ENCODE results near the gene ZDHHC24.
"Not testable (repeated sequence)": the region's sequence is repeated elsewhere in the genome, so short reads cannot be mapped to it uniquely, and the experiment has no call there.

Gene ZDHHC24

DNA sequence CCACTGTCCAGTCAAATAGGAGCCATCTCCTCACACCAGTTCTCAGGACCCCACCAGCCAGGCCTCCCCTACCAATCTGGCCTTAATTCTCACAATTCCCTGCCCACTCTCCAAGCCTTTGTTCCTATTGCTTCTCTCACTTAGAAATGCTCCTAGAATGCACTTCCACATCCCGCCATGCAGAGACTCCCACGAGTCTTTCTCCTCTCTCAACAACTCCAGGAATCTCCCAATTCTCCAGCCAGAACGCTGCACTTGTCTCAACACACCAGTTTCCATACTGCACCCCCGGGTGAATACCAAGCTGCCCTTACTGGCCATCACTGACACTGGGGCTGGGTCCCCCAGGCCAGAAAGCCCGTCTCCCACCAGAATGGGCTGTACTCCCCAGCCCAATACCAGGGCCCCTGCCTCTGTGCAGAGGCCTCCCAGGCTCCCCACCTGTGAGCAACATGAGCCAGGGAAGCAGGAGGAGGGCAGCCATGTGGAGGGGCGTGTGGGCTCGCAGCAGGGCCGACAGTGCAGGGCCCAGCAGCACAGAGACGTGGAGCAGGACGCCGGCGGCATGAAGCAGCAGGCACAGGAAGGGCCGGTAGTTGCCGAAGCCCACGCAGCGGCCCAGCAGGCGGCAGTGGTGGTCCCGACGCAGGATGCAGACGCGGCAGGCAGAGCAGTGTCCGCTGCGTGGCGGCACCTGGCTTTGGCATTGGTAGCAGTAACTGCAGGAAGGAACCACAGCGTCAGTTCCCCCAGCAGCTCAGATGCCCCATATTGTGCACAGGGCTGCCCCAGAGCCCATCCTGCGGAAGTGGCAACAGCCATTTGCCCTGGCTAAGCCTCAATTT is 2.4 kb downstream of the ZDHHC24 start:
- peak; percentile 66 for DNase-seq

GRCh38 chr11:66542362-66542761 is 3.5 kb downstream of the ZDHHC24 start:
- DNase-seq = no peak

- DNase-seq = no peak
Measured at GRCh38 chr11:66541892-66542291, 4.0 kb downstream of the ZDHHC24 start.

GRCh38 chr11:66540598-66540997 is 5.2 kb downstream of the ZDHHC24 start:
- DNase-seq = not testable (repeated sequence)

- no peak for DNase-seq
Measured at GRCh38 chr11:66539870-66540213, 6.0 kb downstream of the ZDHHC24 start.

DNA sequence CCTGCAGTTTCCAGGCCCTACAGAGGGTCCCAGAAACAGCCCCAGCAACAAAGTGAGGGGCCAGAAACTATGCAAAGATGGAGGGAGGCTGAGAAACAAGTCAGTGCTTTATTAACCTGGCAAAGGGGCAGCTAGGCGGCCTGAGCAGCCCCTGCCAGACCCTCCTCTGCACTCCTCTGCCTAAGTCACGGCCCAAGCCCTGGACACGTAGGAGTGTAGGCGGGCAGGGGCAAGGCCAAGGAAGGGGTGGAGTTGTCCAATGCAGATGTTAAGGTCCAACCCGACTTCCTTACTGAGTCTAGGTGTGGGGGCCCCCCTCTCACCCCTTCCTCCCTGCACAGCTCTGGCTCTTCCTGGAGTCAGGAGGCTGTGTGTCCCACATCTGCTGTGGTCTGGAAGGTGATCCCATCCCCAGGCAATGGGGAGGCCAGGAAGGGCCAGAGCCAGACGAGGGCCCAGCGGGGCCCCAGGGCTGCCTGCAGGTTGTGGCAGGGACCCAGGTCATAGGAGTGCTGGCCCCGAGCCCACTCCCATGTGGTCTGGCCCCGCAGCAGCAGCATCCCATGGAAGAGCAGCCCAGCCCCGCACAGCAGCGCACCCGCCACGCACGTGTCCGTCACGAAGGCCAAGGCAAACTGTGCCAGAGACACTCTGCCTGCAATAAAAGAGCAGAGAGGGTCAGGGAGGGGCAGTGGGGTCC is 6.5 kb downstream of the ZDHHC24 start:
- DNase-seq = no peak

- DNase-seq = no peak
Measured at GRCh38 chr11:66532784-66533183, 13.1 kb downstream of the ZDHHC24 start.

GRCh38 chr11:66531841-66532240 is 14.0 kb downstream of the ZDHHC24 start:
- no peak for DNase-seq

DNA sequence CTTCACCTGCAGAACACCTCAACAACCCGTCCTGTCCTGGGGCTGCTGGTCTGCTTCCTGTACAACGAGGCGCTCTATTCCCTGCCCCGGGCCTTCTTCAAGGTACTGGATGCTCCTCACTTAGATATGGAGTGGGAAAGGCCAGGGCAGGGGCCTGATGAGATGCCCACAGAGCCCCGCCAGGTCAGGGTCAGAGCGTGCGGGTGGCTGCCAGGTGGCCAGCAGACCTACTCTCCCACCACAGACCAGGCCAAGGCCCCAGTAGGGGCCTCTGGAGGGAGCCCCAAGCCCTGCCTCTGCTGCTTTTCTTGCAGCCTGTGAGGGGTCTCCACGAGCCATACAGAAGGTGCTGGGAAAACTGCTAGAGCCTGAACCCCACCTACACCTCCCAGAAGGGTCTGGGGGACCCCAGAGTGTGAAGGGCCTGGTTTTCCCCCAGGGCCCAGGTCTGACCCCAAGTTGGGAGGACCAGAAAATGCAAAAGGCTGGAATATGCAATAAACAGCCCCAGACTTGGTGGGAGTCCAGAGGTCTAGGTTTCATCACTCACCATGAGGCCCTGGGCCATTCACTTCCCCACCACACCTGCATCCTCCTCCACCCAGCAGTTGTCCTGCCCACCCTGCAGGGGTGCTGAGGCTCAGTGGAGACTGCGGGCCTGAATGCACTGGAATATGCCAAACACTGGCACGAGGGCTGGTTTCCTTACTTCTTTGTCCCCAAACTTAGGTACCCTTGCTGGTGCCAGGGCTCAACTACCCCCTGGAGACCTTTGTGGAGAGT is 14.7 kb downstream of the ZDHHC24 start:
- DNase-seq = no peak

GRCh38 chr11:66529655-66530054 is 16.2 kb downstream of the ZDHHC24 start:
- no peak for DNase-seq

GRCh38 chr11:66529069-66529468 is 16.8 kb downstream of the ZDHHC24 start:
- DNase-seq = no peak

DNA sequence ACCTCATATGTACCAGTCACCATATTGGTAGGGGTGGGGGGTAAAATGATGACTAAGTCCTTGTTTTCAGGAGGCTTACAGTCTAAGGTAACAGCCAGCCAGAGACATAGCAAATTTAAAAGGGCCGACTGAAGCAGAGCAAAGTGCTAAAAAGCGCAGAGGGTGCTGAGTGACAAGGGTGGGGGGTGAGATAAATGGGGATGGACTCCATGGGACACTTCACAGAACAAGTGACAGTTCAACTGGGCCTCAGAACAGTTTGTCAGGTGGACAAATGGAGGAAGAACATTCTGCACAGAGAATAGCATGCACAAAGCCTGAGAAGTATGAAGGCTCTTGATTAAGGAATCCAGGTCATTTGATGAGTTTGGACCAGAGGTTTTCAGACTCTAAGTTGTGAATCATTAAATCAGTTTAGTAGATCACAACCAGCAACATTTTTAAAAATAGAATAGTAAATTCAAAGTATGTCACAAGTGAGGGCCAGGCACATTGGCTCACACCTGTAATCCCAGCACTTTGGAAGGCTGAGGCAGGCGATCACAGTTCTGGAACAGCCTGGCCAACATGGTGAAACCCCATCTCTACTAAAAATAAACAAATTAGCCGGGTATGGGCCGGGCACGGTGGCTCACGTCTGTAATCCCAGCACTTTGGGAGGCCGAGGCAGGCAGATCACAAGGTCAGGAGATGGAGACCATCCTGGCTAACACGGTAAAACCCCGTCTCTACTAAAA is 21.4 kb downstream of the ZDHHC24 start:
- no peak for DNase-seq

- no peak for DNase-seq
Measured at GRCh38 chr11:66523611-66524010, 22.2 kb downstream of the ZDHHC24 start.

- DNase-seq = no peak
Measured at GRCh38 chr11:66510990-66511339, 34.9 kb downstream of the ZDHHC24 start.

DNA sequence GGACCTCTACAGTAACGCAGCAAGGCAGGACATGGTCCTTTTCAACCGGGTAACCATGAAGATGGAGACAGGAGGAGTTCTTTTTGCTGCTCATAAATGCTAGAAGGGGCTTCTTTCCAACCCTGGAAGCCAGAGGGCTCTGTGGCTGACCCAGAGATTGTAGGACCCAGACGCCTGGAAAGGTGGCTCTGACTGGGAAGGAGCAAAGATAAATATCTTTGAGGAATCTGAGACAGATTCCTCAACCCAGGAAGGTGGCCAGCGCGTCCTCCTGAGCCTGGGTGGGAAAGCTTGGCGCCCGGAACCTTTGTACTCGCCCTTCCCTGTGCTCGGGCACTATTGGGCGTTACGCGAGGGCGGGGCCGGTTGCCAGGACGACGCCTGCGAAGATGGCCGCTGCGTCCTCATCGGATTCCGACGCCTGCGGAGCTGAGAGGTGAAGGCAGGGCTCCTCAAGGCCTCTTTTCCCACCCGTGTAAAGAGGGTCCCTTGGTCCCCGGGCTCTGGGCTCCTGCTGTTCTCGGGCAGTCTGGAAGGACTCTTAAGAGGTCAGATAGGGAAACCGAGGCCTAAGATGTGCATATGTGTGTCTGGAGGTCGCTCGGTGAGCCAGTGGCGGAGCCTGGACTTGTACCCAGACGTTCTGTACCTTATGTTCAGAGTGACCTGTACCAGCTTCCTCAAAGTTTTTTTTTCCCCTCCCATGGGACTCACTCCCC is 35.4 kb downstream of the ZDHHC24 start, which contains the start of gene BBS1:
BBS1 (plus strand) TSS at position 365 of the 719 bp plus-strand sequence; CDS start at position 390, 25 bp downstream.
- DNase-seq = peak; percentile 90

DNA sequence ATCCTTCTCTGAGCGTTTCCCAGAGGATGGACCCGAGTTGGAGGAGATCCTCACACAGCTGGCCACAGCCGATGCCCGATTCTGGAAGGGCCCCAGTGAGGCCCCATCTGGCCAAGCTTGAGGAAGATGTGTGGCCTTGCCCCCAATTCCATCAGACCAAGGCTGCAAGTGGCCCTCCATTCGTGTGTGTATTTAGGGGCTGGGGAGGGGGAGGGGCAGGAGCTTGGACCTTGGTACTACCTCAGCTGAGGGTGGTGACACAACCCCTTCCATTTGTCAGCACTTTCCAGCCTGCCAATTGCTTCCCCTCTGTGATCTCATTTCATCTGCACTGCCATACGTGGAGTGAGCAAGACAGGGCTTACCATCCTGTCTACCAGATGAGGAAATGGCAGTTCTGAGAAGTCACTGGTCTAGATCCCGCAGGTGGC is 36.7 kb downstream of the ZDHHC24 start:
- peak; percentile 7 for DNase-seq

DNA sequence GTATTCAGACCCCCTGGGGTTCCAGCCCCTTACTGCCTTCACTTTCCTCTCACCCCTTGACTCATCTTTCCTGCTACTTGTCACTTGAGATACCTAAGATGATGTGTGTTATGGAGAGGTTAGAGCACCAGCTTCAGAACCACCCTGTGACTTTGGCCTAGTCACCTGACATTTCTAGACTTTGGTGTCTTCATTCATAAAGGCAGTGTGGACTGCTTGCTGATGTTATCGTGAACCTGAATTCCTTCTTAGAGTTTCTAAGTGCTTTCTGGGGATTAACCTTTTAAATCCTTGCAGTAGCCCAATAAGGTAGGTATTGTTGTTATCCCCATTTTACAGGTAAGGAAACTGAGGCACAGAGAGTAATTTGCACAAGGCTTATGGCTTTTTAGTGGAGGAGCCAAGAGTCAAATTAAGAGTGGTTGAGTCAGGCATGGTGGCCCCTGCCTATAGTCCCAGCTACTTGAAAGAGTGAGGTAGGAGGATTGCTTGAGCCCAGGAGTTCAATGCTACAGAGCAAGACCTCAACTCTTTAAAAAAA is 40.5 kb downstream of the ZDHHC24 start:
- DNase-seq = no peak

GRCh38 chr11:66498506-66498905 is 47.3 kb downstream of the ZDHHC24 start:
- no peak for DNase-seq

DNA sequence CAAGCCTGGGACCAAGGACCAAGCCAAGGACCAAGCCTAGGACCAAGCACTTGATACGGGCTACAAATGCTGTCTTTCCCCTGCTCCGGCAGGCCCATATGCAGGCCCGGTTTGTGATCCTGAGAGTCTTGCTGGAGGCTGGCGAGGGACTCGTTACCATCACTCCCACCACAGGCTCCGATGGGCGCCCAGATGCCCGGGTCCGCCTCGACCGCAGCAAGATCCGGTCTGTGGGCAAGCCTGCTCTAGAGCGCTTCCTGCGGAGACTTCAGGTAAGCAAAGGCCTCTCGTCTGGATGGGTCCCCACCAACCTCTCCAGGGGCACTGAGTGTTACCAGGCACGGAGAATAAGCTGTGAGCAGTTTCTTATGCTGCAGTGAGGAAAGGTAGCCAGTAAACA is 48.6 kb downstream of the ZDHHC24 start:
- DNase-seq = no peak

- DNase-seq = peak; percentile 30
Measured at GRCh38 chr11:66495401-66495854, 50.4 kb downstream of the ZDHHC24 start.

DNA sequence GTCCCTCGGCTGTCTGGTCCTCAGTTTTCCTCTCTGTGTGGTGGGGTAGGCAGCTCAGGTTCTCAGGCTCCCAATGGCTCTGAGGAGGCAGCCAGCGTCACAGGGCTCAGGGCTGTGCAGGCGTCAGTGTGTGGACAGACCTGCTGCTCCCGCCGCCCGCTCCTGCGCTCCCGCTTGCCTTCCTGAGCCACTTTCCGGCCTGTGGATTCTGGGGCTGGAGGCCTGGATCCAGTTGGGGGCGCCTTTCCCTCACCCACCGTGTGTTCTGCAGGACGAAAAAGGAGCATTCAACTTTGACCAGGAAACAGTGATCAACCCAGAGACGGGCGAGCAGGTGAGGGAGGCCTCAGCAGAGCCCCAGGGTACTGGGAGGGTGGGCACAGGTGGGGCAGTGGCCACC is 50.9 kb downstream of the ZDHHC24 start:
- DNase-seq = no peak

DNA sequence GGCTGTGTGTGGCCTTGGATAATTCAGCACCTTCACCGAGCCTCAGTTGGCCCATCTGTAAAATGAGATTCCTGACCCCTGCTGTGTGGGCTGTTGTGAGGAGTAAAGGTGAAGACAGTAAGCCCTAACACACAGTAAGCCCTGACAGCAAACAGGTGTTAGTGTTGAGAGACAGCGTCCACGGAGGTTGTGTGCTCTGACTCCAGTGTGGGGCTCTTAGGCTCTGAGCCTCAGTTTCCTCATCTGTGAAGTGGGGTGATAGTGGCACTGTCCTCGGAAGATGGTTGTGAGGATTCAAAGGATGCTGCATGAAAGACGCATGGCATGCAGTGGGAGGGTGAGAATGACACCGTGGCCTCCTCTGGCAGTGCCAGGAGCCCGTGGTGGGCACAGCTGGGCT is 51.4 kb downstream of the ZDHHC24 start:
- no peak for DNase-seq
